ENCODE data around the gene LACTB. TPM values are rescaled to one million over a fixed set of nuclear protein-coding genes. Genes with fewer than 3 reads are reported as not detected.

Gene LACTB
- total and polyA plus RNA-seq, 2 of the 13 experiments (the other 11 are each of a cell fraction or from before 2014, with no cell fraction given): 14.8 to 23.0 TPM

DNA sequence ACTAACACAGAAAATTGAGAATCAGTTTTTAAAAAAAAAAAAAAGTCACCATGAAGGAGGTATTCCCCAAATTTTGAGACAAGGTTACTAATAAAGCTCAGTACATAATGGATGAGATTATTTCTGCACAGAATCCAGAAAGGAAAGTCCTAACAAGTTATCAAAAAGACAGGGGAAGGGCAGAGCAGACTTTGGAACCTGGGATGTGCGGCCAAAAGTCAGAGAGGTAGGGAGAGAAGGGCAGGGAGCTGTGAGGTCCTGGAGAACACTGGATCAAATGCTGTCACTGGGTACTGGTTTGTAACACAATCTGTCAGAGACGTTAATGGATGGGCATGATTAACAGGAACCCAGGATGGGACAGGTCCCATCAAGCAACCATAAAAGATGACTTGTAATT, 12.2 kb upstream of the LACTB start:
- intact Hi-C loops (cut with micrococcal nuclease; ENCODE audit: unreplicated experiment) (loop anchor here (5.0 kb wide), 1 partner anchor 48 kb away; the partner anchor contains the start of gene RPS27L), in situ Hi-C loops (cut with HindIII; ENCODE audit: extremely low pct_ligation_motif_present, low pct_unique_long_range_greater_than_20kb) (no loop called here)
- no TSS peak for BruUV-seq (replicated peaks)
- DNase-seq (ENCODE audit: low spot score) (no peak), FAIRE-seq (peak; percentile 30), ATAC-seq (no peak)
- H4K20me1 ChIP-seq (ENCODE audit: insufficient read depth, low read length): no peaks in the 10 kb centered on the region
- TF ChIP-seq, protein P1, sequence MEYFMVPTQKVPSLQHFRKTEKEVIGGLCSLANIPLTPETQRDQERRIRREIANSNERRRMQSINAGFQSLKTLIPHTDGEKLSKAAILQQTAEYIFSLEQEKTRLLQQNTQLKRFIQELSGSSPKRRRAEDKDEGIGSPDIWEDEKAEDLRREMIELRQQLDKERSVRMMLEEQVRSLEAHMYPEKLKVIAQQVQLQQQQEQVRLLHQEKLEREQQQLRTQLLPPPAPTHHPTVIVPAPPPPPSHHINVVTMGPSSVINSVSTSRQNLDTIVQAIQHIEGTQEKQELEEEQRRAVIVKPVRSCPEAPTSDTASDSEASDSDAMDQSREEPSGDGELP (IDR thresholded peaks at IDR 0.05; ENCODE audit: borderline replicate concordance, low read depth): no peak
- peak; percentile 19; the same call in 1 of the 2 replicates for TF ChIP-seq HNF4A (CRISPR knock-in tag; IDR thresholded peaks at IDR 0.05)
- peak overlapping the region; percentile 36; the same call in 1 of the 2 replicates for H3K4me2 ChIP-seq (ENCODE audit: low read depth, low read length)
- 24% methylated on average over 2 of the region's 2 CpGs for WGBS (ENCODE audit: low lambda C conversion rate)
- H3K4me3 ChIP-seq (replicated peaks in 1 of 3; ENCODE audit: insufficient read depth in 1 of 3, low read depth in 2 of 3, low read length in 3 of 3): no peak overlapping the region
- no peak overlapping the region for H2AFZ ChIP-seq (ENCODE audit: low read length)
- no peak overlapping the region for H3K27ac ChIP-seq (ENCODE audit: extremely low read length, insufficient read depth, low read length)
- no peaks in the 10 kb centered on the region for H3K36me3 ChIP-seq (replicated peaks in 1 of 2; ENCODE audit: control insufficient read depth in 1 of 2, insufficient read depth in 2 of 2, low read length in 2 of 2)
- peaks cover 69% of the 10 kb centered on the region for H3K4me1 ChIP-seq (ENCODE audit: insufficient read depth, low read length)
- ChIA-PET CTCF (ENCODE audit: low intra/inter-chr PET ratio, low total read pairs) (no interaction called here), POLR2A (interaction anchor here (2.1 to 3.3 kb wide), 3 partner anchors 10 to 56 kb away, joined by 5 to 20 read pairs (median 15); partner anchors contain the start of gene RPS27L)
- H3K79me2 ChIP-seq (ENCODE audit: insufficient read depth, low read length): no peaks in the 10 kb centered on the region
- H3K27me3 ChIP-seq (ENCODE audit: control insufficient read depth in 1 of 2, insufficient read depth in 2 of 2, low read length in 2 of 2): no peaks in the 10 kb centered on the region
- no peak overlapping the region for H3K9ac ChIP-seq (ENCODE audit: insufficient read depth, low read depth, low read length)
- no peaks in the 10 kb centered on the region for H3K9me3 ChIP-seq (ENCODE audit: low read length)

- no peak overlapping the region for H3K27ac ChIP-seq (ENCODE audit: extremely low read length, insufficient read depth, low read length)
- CTCF ChIA-PET (ENCODE audit: low intra/inter-chr PET ratio, low total read pairs): no interaction called here
- in situ Hi-C loops (cut with HindIII; ENCODE audit: extremely low pct_ligation_motif_present, low pct_unique_long_range_greater_than_20kb) (no loop called here), intact Hi-C loops (cut with micrococcal nuclease; ENCODE audit: unreplicated experiment) (loop anchor here (5.0 kb wide), 1 partner anchor 47 kb away; the partner anchor contains the start of gene RPS27L)
- H3K4me3 ChIP-seq (replicated peaks in 1 of 3; ENCODE audit: insufficient read depth in 1 of 3, low read depth in 2 of 3, low read length in 3 of 3): no peak overlapping the region
- POLR2A ChIA-PET: interaction anchor here (2.6 to 3.3 kb wide), 2 partner anchors 9 to 47 kb away, joined by 15 to 20 read pairs; partner anchors contain the start of gene RPS27L
- FAIRE-seq (no peak), ATAC-seq (no peak), DNase-seq (ENCODE audit: low spot score) (no peak)
- WGBS (ENCODE audit: low lambda C conversion rate): 57% methylated on average over 2 of the region's 2 CpGs
- H4K20me1 ChIP-seq (ENCODE audit: insufficient read depth, low read length): no peaks in the 10 kb centered on the region
- no peaks in the 10 kb centered on the region for H3K9me3 ChIP-seq (ENCODE audit: low read length)
- 0 out of 2 replicates have a peak overlapping the region, but pooled peaks have one; percentile 36 for H3K4me2 ChIP-seq (ENCODE audit: low read depth, low read length)
- no TSS peak for BruUV-seq (replicated peaks)
- peaks cover 69% of the 10 kb centered on the region for H3K4me1 ChIP-seq (ENCODE audit: insufficient read depth, low read length)
- H3K36me3 ChIP-seq (replicated peaks in 1 of 2; ENCODE audit: control insufficient read depth in 1 of 2, insufficient read depth in 2 of 2, low read length in 2 of 2): no peaks in the 10 kb centered on the region
- no peaks in the 10 kb centered on the region for H3K79me2 ChIP-seq (ENCODE audit: insufficient read depth, low read length)
- H2AFZ ChIP-seq (ENCODE audit: low read length): no peak overlapping the region
- no peak overlapping the region for H3K9ac ChIP-seq (ENCODE audit: insufficient read depth, low read depth, low read length)
- no peaks in the 10 kb centered on the region for H3K27me3 ChIP-seq (ENCODE audit: control insufficient read depth in 1 of 2, insufficient read depth in 2 of 2, low read length in 2 of 2)
- TF ChIP-seq KLF6 (CRISPR knock-in tag; IDR thresholded peaks at IDR 0.05) (no peak), ZNF770 (CRISPR knock-in tag; IDR thresholded peaks at IDR 0.05) (no peak), NBN (conservative IDR thresholded peaks at IDR 0.05) (no peak), ZNF660 (CRISPR knock-in tag; IDR thresholded peaks at IDR 0.05; ENCODE audit: borderline replicate concordance, low read depth) (no peak), MEIS2 (CRISPR knock-in tag; IDR thresholded peaks at IDR 0.05) (no peak), IRF9 (CRISPR knock-in tag; IDR thresholded peaks at IDR 0.05; ENCODE audit: borderline replicate concordance) (no peak), ZNF570 (CRISPR knock-in tag; IDR thresholded peaks at IDR 0.05; ENCODE audit: borderline replicate concordance) (no peak), SMARCC2 (IDR thresholded peaks at IDR 0.05) (no peak)
- TF ChIP-seq, protein P1 (IDR thresholded peaks at IDR 0.05; ENCODE audit: borderline replicate concordance, low read depth): peak; percentile 90
- TF ChIP-seq, protein P2, sequence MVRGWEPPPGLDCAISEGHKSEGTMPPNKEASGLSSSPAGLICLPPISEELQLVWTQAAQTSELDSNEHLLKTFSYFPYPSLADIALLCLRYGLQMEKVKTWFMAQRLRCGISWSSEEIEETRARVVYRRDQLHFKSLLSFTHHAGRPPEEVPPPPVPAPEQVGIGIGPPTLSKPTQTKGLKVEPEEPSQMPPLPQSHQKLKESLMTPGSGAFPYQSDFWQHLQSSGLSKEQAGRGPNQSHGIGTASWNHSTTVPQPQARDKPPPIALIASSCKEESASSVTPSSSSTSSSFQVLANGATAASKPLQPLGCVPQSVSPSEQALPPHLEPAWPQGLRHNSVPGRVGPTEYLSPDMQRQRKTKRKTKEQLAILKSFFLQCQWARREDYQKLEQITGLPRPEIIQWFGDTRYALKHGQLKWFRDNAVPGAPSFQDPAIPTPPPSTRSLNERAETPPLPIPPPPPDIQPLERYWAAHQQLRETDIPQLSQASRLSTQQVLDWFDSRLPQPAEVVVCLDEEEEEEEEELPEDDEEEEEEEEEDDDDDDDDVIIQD (CRISPR knock-in tag; IDR thresholded peaks at IDR 0.05; ENCODE audit: low read depth): no peak
These were observed 11.7 kb upstream of the LACTB start for GRCh38 chr15:63109920-63110319.

All from HepG2 (cell line).